HEK293 (cell line): Measurements from ENCODE around the gene DIO1.
A peak's percentile ranks its signal among the peaks of the same experiment; 100 is the strongest.

ENCODE experiments used
- AEBP2 ChIP-seq: fragments of 450-650 bp; formaldehyde crosslinking; IDR thresholded peaks from 2 replicates; pipeline ENCODE4 v1.5.1; 2016; ENCODE audit warnings: missing biosample characterization, missing genetic modification characterization, borderline replicate concordance
- CTCF ChIP-seq: fragments of 450-650 bp; formaldehyde crosslinking; IDR thresholded peaks from 2 replicates; pipeline ENCODE4 v1.5.1; 2016; ENCODE audit warnings: missing biosample characterization, missing genetic modification characterization
- HOXD13 ChIP-seq: sonication (generic); formaldehyde crosslinking; IDR thresholded peaks from 2 replicates; pipeline ENCODE4 v1.8.0; 2022; ENCODE audit warnings: missing genetic modification reagents, borderline replicate concordance
- MYNN ChIP-seq: fragments of 450-650 bp; formaldehyde crosslinking; IDR thresholded peaks from 2 replicates; pipeline ENCODE4 v1.5.1; 2016; ENCODE audit warnings: missing biosample characterization, missing genetic modification characterization, borderline replicate concordance
- PRDM1 ChIP-seq: fragments of 450-650 bp; formaldehyde crosslinking; IDR thresholded peaks from 2 replicates; pipeline ENCODE4; 2016; ENCODE audit warnings: missing biosample characterization, missing genetic modification characterization
- PRDM6 ChIP-seq: fragments of 450-650 bp; formaldehyde crosslinking; IDR thresholded peaks from 2 replicates; pipeline ENCODE4 v1.5.1; 2017; ENCODE audit warnings: missing biosample characterization, missing genetic modification characterization
- SALL2 ChIP-seq: fragments of 450-650 bp; formaldehyde crosslinking; IDR thresholded peaks from 2 replicates; pipeline ENCODE4 v1.5.0; 2017; ENCODE audit warnings: missing biosample characterization, mild to moderate bottlenecking, missing genetic modification characterization, borderline replicate concordance
- SCRT2 ChIP-seq: fragments of 450-650 bp; formaldehyde crosslinking; IDR thresholded peaks from 2 replicates; pipeline ENCODE4 v1.5.1; 2016; ENCODE audit warnings: missing biosample characterization, missing genetic modification characterization
- SP7 ChIP-seq: fragments of 450-650 bp; formaldehyde crosslinking; IDR thresholded peaks from 2 replicates; pipeline ENCODE4 v1.5.1; 2016; ENCODE audit warnings: missing biosample characterization, missing genetic modification characterization
- TCF7L2 ChIP-seq: IDR thresholded peaks from 2 replicates; pipeline ENCODE4 v1.6.1; 2011; ENCODE audit warnings: low read depth, mild to moderate bottlenecking, inconsistent platforms, low read length, moderate library complexity, borderline replicate concordance
- TSHZ1 ChIP-seq: fragments of 450-650 bp; formaldehyde crosslinking; IDR thresholded peaks from 2 replicates; pipeline ENCODE4 v1.5.1; 2016; ENCODE audit warnings: missing biosample characterization, missing genetic modification characterization, borderline replicate concordance
- YY1 ChIP-seq: fragments of 450-650 bp; formaldehyde crosslinking; IDR thresholded peaks from 2 replicates; pipeline ENCODE4 v1.5.1; 2018; ENCODE audit warnings: missing biosample characterization, missing genetic modification characterization
- ZBTB11 ChIP-seq: fragments of 450-650 bp; formaldehyde crosslinking; conservative IDR thresholded peaks from 2 replicates; pipeline ENCODE4 v1.5.1; 2016; ENCODE audit warnings: low read depth, missing biosample characterization, missing genetic modification characterization
- ZBTB20 ChIP-seq: fragments of 450-650 bp; formaldehyde crosslinking; IDR thresholded peaks from 2 replicates; pipeline ENCODE4 v1.5.1; 2016; ENCODE audit warnings: missing biosample characterization, missing genetic modification characterization
- ZFP41 ChIP-seq: fragments of 450-650 bp; formaldehyde crosslinking; IDR thresholded peaks from 2 replicates; pipeline ENCODE4 v1.5.1; 2016; ENCODE audit warnings: missing biosample characterization, missing genetic modification characterization, borderline replicate concordance
- ZIC2 ChIP-seq: fragments of 450-650 bp; formaldehyde crosslinking; IDR thresholded peaks from 2 replicates; pipeline ENCODE4 v1.5.1; 2016; ENCODE audit warnings: missing biosample characterization, missing genetic modification characterization
- ZNF16 ChIP-seq: fragments of 450-650 bp; formaldehyde crosslinking; IDR thresholded peaks from 2 replicates; pipeline ENCODE4 v1.5.1; 2016; ENCODE audit warnings: low read depth, missing biosample characterization, missing genetic modification characterization
- ZNF184 ChIP-seq: fragments of 450-650 bp; IDR thresholded peaks from 2 replicates; pipeline ENCODE4 v1.5.1; 2018; ENCODE audit warnings: missing biosample characterization, mild to moderate bottlenecking, missing genetic modification characterization
- ZNF214 ChIP-seq: fragments of 450-650 bp; formaldehyde crosslinking; IDR thresholded peaks from 2 replicates; pipeline ENCODE4 v1.5.1; 2017; ENCODE audit warnings: missing biosample characterization, mild to moderate bottlenecking, missing genetic modification characterization, borderline replicate concordance
- ZNF324 ChIP-seq: fragments of 450-650 bp; formaldehyde crosslinking; IDR thresholded peaks from 2 replicates; pipeline ENCODE4 v1.5.1; 2016; ENCODE audit warnings: missing biosample characterization, missing genetic modification characterization
- ZNF394 ChIP-seq: fragments of 450-650 bp; formaldehyde crosslinking; IDR thresholded peaks from 2 replicates; pipeline ENCODE4 v1.5.1; 2016; ENCODE audit warnings: missing biosample characterization, missing genetic modification characterization, mild to moderate bottlenecking, moderate library complexity, borderline replicate concordance
- ZNF433 ChIP-seq: fragments of 450-650 bp; formaldehyde crosslinking; IDR thresholded peaks from 2 replicates; pipeline ENCODE4 v1.5.1; 2016; ENCODE audit warnings: missing biosample characterization, missing genetic modification characterization, low read depth
- ZNF473 ChIP-seq: fragments of 450-650 bp; formaldehyde crosslinking; IDR thresholded peaks from 2 replicates; pipeline ENCODE4 v1.5.1; 2017; ENCODE audit warnings: missing biosample characterization, missing genetic modification characterization
- ZNF600 ChIP-seq: fragments of 450-650 bp; formaldehyde crosslinking; IDR thresholded peaks from 2 replicates; pipeline ENCODE4 v1.5.1; 2016; ENCODE audit warnings: missing biosample characterization, missing genetic modification characterization
- ZNF623 ChIP-seq: fragments of 450-650 bp; formaldehyde crosslinking; IDR thresholded peaks from 2 replicates; pipeline ENCODE4 v1.5.1; 2016; ENCODE audit warnings: missing biosample characterization, missing genetic modification characterization
- ZNF837 ChIP-seq: fragments of 450-650 bp; formaldehyde crosslinking; IDR thresholded peaks from 2 replicates; pipeline ENCODE4 v1.5.1; 2016; ENCODE audit warnings: missing biosample characterization, missing genetic modification characterization

DIO1 gene

GRCh38 chr1:53947172-53947907 lies 53.4 kb downstream of the DIO1 start (continued):
- TF ChIP-seq TSHZ1: no peak
- TF ChIP-seq SALL2 (tag by site-specific recombination): no peak
- TF ChIP-seq ZNF623 (tag by site-specific recombination): 0 out of 2 replicates have a peak, but pooled peaks have one; percentile 1
- TF ChIP-seq PRDM1 (tag by site-specific recombination): peak; percentile 88
- no peak for TF ChIP-seq ZNF324 (tag by site-specific recombination)
- no peak for TF ChIP-seq YY1
- no peak for TF ChIP-seq ZNF394
- TF ChIP-seq SP7 (tag by site-specific recombination): no peak
- no peak; the same call in 1 of the 2 replicates for TF ChIP-seq ZNF214
- TF ChIP-seq SCRT2 (tag by site-specific recombination): peak; percentile 77
- no peak for TF ChIP-seq TCF7L2
- peak; percentile 51; the same call in 1 of the 2 replicates for TF ChIP-seq ZNF16 (tag by site-specific recombination)
- TF ChIP-seq ZNF600 (tag by site-specific recombination): peak; percentile 53; the same call in 1 of the 2 replicates
- TF ChIP-seq ZIC2 (tag by site-specific recombination): no peak
- TF ChIP-seq ZNF837 (tag by site-specific recombination): no peak
- TF ChIP-seq PRDM6 (tag by site-specific recombination): no peak
- TF ChIP-seq ZNF433: no peak
- peak; percentile 30; the same call in 1 of the 2 replicates for TF ChIP-seq ZBTB20 (tag by site-specific recombination)
- TF ChIP-seq ZFP41 (tag by site-specific recombination): no peak
- no peak for TF ChIP-seq CTCF
- TF ChIP-seq HOXD13: no peak
- no peak for TF ChIP-seq AEBP2 (tag by site-specific recombination)
- no peak for TF ChIP-seq ZNF473 (tag by site-specific recombination)
- no peak for TF ChIP-seq MYNN (tag by site-specific recombination)
- no peak for TF ChIP-seq ZNF184 (tag by site-specific recombination)
- TF ChIP-seq ZBTB11 (tag by site-specific recombination): no peak
